22Rv1 (cell line): ENCODE measurements around the gene SUN5.

ENCODE experiments used
- H3K27ac ChIP-seq: fragments of 450-650 bp; 2 replicates; pipeline ENCODE4 v1.5.1; 2017
- ZFX ChIP-seq: fragments of 450-650 bp; IDR thresholded peaks from 2 replicates; pipeline ENCODE4 v1.6.1; 2017; ENCODE audit warnings: antibody characterized with exemption, borderline replicate concordance
- TF ChIP-seq, protein P1 (sequence below): fragments of 450-650 bp; IDR thresholded peaks from 2 replicates; pipeline ENCODE4 v1.5.1; 2017; ENCODE audit warnings: mild to moderate bottlenecking

The SUN5 gene

DNA sequence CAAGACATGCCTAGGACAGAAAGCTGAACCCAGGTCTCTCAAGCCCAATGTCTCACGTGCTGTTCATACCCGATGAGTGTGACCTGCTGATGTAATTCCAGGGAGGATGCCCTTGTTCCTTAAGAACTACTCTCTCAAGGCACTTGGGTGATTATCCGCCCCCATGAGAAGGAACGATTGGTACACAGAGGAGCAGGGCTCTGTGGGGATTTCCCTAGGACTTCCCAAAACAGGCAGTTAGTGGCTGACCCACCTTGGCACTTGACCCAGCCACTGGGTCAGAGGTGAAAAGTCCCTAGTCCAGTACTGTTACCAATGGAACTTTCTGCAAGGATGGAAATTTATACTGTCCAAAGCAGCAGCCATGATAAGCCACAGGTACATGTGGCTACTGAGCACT, 18.1 kb upstream of the SUN5 start:
- no peak overlapping the region for H3K27ac ChIP-seq
- TF ChIP-seq ZFX = no peak
- TF ChIP-seq, protein P1, sequence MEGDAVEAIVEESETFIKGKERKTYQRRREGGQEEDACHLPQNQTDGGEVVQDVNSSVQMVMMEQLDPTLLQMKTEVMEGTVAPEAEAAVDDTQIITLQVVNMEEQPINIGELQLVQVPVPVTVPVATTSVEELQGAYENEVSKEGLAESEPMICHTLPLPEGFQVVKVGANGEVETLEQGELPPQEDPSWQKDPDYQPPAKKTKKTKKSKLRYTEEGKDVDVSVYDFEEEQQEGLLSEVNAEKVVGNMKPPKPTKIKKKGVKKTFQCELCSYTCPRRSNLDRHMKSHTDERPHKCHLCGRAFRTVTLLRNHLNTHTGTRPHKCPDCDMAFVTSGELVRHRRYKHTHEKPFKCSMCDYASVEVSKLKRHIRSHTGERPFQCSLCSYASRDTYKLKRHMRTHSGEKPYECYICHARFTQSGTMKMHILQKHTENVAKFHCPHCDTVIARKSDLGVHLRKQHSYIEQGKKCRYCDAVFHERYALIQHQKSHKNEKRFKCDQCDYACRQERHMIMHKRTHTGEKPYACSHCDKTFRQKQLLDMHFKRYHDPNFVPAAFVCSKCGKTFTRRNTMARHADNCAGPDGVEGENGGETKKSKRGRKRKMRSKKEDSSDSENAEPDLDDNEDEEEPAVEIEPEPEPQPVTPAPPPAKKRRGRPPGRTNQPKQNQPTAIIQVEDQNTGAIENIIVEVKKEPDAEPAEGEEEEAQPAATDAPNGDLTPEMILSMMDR = no peak

GRCh38 chr20:33021879-33022278, 17.6 kb upstream of the SUN5 start:
- H3K27ac ChIP-seq = no peak overlapping the region
- no peak for TF ChIP-seq ZFX
- TF ChIP-seq, protein P1 = no peak

DNA sequence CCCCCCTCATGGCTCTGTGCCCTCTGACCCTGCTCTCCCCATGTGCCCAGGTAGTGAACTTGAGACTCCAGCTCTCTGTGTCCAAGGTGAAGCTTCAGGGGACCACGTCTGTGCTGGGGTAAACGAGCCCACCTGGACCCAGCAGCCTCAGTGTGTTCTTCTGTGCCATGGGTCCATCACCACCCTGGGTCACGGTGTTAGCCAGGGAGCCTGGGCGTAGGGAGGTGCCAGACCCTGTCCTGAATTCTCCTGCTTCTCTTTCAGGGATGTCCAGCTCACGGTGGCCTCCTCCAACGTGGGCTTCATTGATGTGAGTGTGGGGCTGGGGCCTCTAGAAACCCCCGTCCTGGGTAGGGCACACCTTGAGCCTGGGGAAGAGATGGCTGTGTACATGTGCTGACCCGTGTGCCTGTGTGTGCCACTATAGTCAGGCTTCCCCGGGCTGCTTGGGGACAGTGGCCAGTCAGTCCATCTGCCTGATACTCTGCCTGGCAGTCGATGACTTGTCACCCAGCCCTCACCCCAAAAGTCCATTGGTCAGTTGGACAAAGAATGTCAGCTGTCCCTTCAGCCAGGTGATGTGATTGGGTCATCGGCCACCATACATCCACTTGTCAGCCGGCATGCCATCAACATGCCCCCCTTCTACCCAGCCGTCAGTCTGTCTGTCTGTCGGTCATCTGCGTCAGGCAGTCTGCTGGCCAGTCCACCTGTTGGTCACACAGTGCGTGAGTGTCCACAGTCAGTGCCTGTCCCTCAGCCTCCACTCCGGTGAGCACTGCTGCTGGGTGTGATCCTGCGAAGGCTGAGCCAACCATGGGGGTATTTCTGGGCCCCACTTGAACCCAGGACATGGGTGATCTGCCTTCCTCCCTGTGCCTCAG, 16.3 kb upstream of the SUN5 start:
- H3K27ac ChIP-seq = no peak overlapping the region
- TF ChIP-seq ZFX = no peak
- TF ChIP-seq, protein P1 = no peak

DNA sequence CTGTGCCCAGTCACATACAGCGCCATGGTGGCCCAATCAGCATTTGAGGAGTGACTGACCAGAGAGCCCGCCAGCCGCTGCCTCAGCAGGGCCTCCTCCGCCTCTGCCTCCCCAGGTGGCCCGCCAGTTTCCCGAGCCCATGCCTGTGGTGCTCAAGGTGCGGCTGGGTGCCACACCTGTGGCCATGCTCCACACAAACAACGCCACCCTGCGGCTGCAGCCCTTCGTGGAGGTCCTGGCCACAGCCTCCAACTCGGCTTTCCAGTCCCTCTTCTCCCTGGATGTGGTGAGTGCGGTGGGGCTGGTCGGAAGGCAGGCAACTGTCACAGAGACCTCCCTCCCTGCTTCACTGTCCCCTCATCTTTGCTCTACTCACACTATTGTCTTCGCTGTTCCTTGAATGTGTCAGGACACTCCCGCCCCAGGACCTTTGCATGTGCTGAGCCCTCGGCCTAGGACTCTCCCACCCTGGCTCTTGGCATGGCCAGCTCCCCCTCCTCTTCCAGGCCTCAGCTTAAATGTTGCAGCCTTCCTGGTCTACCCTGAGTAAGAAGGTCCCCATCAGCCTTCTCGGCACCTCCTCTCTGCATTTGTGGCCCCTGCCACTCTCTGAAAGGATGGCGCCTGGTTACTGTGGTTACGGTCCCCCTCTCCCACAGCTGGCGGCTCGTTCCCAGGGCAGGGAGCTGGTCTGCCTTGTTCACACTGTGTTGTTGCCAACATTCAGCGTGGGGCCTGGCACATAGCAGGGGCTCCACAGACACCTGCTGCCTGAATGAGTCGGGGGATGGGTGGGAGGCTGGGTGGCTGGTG, 15.4 kb upstream of the SUN5 start:
- no peak for TF ChIP-seq ZFX
- TF ChIP-seq, protein P1 = no peak

DNA sequence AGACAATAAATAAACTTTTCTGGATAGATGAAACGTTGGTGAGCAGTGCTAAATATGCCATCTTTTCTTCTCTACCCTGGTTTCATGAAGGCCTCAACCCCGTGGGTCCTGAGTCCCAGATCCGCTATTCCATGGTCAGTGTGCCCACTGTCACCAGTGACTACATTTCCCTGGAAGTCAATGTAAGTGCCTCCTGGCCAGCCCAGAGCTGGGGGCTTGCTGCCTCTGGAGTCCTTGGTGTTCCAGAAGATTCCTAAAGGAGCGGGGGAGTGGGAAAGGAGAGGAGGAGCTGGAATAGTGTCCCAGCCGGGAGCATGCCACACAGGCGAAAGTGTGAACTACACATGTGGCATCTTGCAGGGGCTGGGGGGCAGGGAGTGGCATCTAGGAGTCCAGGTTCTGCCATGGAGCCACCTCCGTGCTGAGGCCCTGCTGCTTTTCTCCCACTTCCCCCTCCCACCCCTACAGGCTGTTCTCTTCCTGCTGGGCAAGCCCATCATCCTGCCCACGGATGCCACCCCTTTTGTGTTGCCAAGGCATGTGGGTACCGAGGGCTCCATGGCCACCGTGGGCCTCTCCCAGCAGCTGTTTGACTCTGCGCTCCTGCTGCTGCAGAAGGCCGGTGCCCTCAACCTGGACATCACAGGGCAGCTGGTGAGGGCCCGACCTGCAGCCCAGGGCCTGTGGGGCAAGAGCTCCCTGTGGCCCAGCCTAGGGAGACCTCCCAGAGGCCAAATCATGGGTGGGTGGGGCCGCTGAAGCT, 14.1 kb upstream of the SUN5 start:
- TF ChIP-seq ZFX = no peak
- TF ChIP-seq, protein P1 = no peak
- no peak overlapping the region for H3K27ac ChIP-seq

More for the DNA sequence above, 15.4 kb upstream of the SUN5 start:
- no peak overlapping the region for H3K27ac ChIP-seq

GRCh38 chr20:33017542-33017941, 13.3 kb upstream of the SUN5 start:
- TF ChIP-seq ZFX = no peak
- TF ChIP-seq, protein P1 = no peak
- no peak overlapping the region for H3K27ac ChIP-seq
